Measurements from ENCODE around the gene ELFN1. TPM values are rescaled to one million over a fixed set of nuclear protein-coding genes. Genes with fewer than 3 reads are reported as not detected.
A peak's percentile ranks its signal among the peaks of the same experiment; 100 is the strongest.

ELFN1 gene
- total and polyA plus RNA-seq, 2 donors = 0.91 to 2.6 TPM

GRCh38 chr7:1688542-1688941 is 18.5 kb downstream of the ELFN1 start:
- H3K27ac ChIP-seq (ENCODE audit: low read depth in 1 of 2, low read length in 1 of 2) = no peak overlapping the region

DNA sequence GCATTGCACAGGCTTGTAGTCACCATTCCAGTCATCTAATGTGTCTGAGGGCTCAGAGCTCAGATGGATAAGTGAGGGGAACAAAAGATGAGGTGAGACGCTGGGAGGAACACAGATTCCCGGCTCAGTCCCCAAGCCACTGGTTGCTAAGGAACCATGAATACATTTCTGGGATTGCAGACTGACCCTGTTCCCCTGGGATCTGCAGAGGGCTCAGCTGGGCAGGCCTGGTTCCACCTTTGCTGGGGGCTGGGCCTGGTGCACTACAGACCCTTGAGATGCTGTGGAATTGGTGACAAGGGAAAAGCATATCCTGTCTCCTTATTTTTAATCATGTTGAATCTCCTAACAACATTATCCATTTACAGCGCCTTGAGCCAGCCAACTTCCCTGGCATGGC is 19.2 kb downstream of the ELFN1 start:
- no peak for DNase-seq (ENCODE audit: low read depth in 6 of 9, low spot score in 9 of 9)
- H3K27ac ChIP-seq (ENCODE audit: low read depth in 1 of 2, low read length in 1 of 2) = no peak overlapping the region
- H3K9me3 ChIP-seq (ENCODE audit: control insufficient read depth in 2 of 2, insufficient read depth in 1 of 2, low read length in 1 of 2) = peaks cover 2 to 3% of the 10 kb centered on the region in 2 donors
- no peak overlapping the region for H3K4me3 ChIP-seq (ENCODE audit: low read length in 2 of 2)
- 93% methylated on average over 3 of the region's 3 CpGs for WGBS
- H3K36me3 ChIP-seq (ENCODE audit: control insufficient read depth in 2 of 2, insufficient read depth in 2 of 2, low read length in 1 of 2) = no peaks in the 10 kb centered on the region
- H3K27me3 ChIP-seq (ENCODE audit: control insufficient read depth in 2 of 2, insufficient read depth in 1 of 2, low read length in 1 of 2) = peaks cover 2 to 7% of the 10 kb centered on the region in 2 donors
- H3K4me1 ChIP-seq (ENCODE audit: control insufficient read depth in 2 of 2, insufficient read depth in 2 of 2, low read length in 2 of 2) = peaks cover 0 to 5% of the 10 kb centered on the region in 2 donors

More at GRCh38 chr7:1688542-1688941, 18.5 kb downstream of the ELFN1 start:
- no peak overlapping the region for H3K4me3 ChIP-seq (ENCODE audit: low read length in 2 of 2)
- peaks cover 2 to 7% of the 10 kb centered on the region in 2 donors for H3K9me3 ChIP-seq (ENCODE audit: control insufficient read depth in 2 of 2, insufficient read depth in 1 of 2, low read length in 1 of 2)
- DNase-seq (ENCODE audit: low read depth in 6 of 9, low spot score in 9 of 9) = no peak
- H3K36me3 ChIP-seq (ENCODE audit: control insufficient read depth in 2 of 2, insufficient read depth in 2 of 2, low read length in 1 of 2) = no peaks in the 10 kb centered on the region
- peaks cover 2% of the 10 kb centered on the region in 2 donors for H3K27me3 ChIP-seq (ENCODE audit: control insufficient read depth in 2 of 2, insufficient read depth in 1 of 2, low read length in 1 of 2)
- H3K4me1 ChIP-seq (ENCODE audit: control insufficient read depth in 2 of 2, insufficient read depth in 2 of 2, low read length in 2 of 2) = no peaks in the 10 kb centered on the region

DNA sequence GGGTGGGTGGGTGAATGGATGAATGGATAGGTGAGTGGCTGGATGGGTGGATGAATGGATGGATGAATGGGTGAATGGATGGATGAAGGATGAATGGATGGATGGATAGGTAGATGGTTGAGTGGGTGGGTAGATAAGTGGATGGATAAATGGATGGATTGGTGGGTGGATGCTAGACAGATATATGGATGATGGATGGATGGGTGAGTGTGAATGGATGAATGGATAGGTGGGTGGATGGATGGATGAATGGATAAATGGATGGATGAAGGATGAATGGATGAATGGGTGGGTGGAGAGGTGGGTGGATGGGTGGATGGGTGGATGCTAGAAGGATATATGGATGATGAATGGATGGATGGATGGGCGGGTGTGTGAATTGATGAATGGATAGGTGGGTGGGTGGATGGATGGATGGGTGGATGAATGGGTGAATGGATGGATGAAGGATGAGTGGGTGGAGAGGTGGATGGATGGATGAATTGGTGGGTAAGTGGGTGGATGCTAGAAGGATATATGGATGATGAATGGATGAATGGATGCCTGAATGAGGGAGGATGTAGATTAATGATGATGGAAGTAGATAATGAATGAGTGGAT is 20.4 kb downstream of the ELFN1 start:
- Histone ChIP-seq H3K27me3 (ENCODE audit: control insufficient read depth in 2 of 2, insufficient read depth in 1 of 2, low read length in 1 of 2) (peaks cover 2 to 17% of the 10 kb centered on the region in 2 donors), H3K4me1 (ENCODE audit: control insufficient read depth in 2 of 2, insufficient read depth in 2 of 2, low read length in 2 of 2) (peaks cover 0 to 12% of the 10 kb centered on the region in 2 donors), H3K36me3 (ENCODE audit: control insufficient read depth in 2 of 2, insufficient read depth in 2 of 2, low read length in 1 of 2) (no peaks in the 10 kb centered on the region), H3K27ac (ENCODE audit: low read depth in 1 of 2, low read length in 1 of 2) (no peak overlapping the region), H3K4me3 (ENCODE audit: low read length in 2 of 2) (no peak overlapping the region), H3K9me3 (ENCODE audit: control insufficient read depth in 2 of 2, insufficient read depth in 1 of 2, low read length in 1 of 2) (peaks cover 2 to 3% of the 10 kb centered on the region in 2 donors)
- no peak for DNase-seq (ENCODE audit: low read depth in 6 of 9, low spot score in 9 of 9)
- 46% methylated on average over 1 of the region's 1 CpG for WGBS

- no peak for DNase-seq (ENCODE audit: low read depth in 6 of 9, low spot score in 9 of 9)
- peaks cover 0 to 12% of the 10 kb centered on the region in 2 donors for H3K4me1 ChIP-seq (ENCODE audit: control insufficient read depth in 2 of 2, insufficient read depth in 2 of 2, low read length in 2 of 2)
Observed at GRCh38 chr7:1691096-1691495, 21.0 kb downstream of the ELFN1 start.

GRCh38 chr7:1691601-1692514 is 21.8 kb downstream of the ELFN1 start:
- DNase-seq (ENCODE audit: low read depth in 6 of 9, low spot score in 9 of 9) = no peak
- Histone ChIP-seq H3K4me3 (ENCODE audit: low read length in 2 of 2) (no peak overlapping the region), H3K27ac (ENCODE audit: low read depth in 1 of 2, low read length in 1 of 2) (no peak overlapping the region), H3K27me3 (ENCODE audit: control insufficient read depth in 2 of 2, insufficient read depth in 1 of 2, low read length in 1 of 2) (peaks cover 0 to 23% of the 10 kb centered on the region in 2 donors), H3K4me1 (ENCODE audit: control insufficient read depth in 2 of 2, insufficient read depth in 2 of 2, low read length in 2 of 2) (peaks cover 0 to 12% of the 10 kb centered on the region in 2 donors), H3K9me3 (ENCODE audit: control insufficient read depth in 2 of 2, insufficient read depth in 1 of 2, low read length in 1 of 2) (peaks cover 2 to 3% of the 10 kb centered on the region in 2 donors), H3K36me3 (ENCODE audit: control insufficient read depth in 2 of 2, insufficient read depth in 2 of 2, low read length in 1 of 2) (no peaks in the 10 kb centered on the region)
- WGBS = 94% methylated on average over 27 of the region's 27 CpGs

More at GRCh38 chr7:1691096-1691495, 21.0 kb downstream of the ELFN1 start:
- peaks cover 2 to 3% of the 10 kb centered on the region in 2 donors for H3K9me3 ChIP-seq (ENCODE audit: control insufficient read depth in 2 of 2, insufficient read depth in 1 of 2, low read length in 1 of 2)
- WGBS = 90% methylated on average over 8 of the region's 8 CpGs
- no peak overlapping the region for H3K4me3 ChIP-seq (ENCODE audit: low read length in 2 of 2)
- no peaks in the 10 kb centered on the region for H3K36me3 ChIP-seq (ENCODE audit: control insufficient read depth in 2 of 2, insufficient read depth in 2 of 2, low read length in 1 of 2)
- no peak overlapping the region for H3K27ac ChIP-seq (ENCODE audit: low read depth in 1 of 2, low read length in 1 of 2)
- H3K27me3 ChIP-seq (ENCODE audit: control insufficient read depth in 2 of 2, insufficient read depth in 1 of 2, low read length in 1 of 2) = peaks cover 2 to 20% of the 10 kb centered on the region in 2 donors

- Histone ChIP-seq H3K9me3 (ENCODE audit: control insufficient read depth in 2 of 2, insufficient read depth in 1 of 2, low read length in 1 of 2) (peaks cover 2 to 3% of the 10 kb centered on the region in 2 donors), H3K4me1 (ENCODE audit: control insufficient read depth in 2 of 2, insufficient read depth in 2 of 2, low read length in 2 of 2) (peaks cover 0 to 12% of the 10 kb centered on the region in 2 donors), H3K27me3 (ENCODE audit: control insufficient read depth in 2 of 2, insufficient read depth in 1 of 2, low read length in 1 of 2) (peaks cover 0 to 31% of the 10 kb centered on the region in 2 donors), H3K4me3 (ENCODE audit: low read length in 2 of 2) (no peak overlapping the region), H3K27ac (ENCODE audit: low read depth in 1 of 2, low read length in 1 of 2) (no peak overlapping the region), H3K36me3 (ENCODE audit: control insufficient read depth in 2 of 2, insufficient read depth in 2 of 2, low read length in 1 of 2) (no peaks in the 10 kb centered on the region)
- DNase-seq (ENCODE audit: low read depth in 6 of 9, low spot score in 9 of 9) = no peak
- 96% methylated on average over 27 of the region's 27 CpGs for WGBS
Observed at GRCh38 chr7:1692515-1693418, 22.7 kb downstream of the ELFN1 start.

GRCh38 chr7:1693419-1693990 is 23.4 kb downstream of the ELFN1 start:
- peaks cover 0 to 36% of the 10 kb centered on the region in 2 donors for H3K27me3 ChIP-seq (ENCODE audit: control insufficient read depth in 2 of 2, insufficient read depth in 1 of 2, low read length in 1 of 2)

GRCh38 chr7:1693991-1694524 is 24.0 kb downstream of the ELFN1 start:
- Histone ChIP-seq H3K36me3 (ENCODE audit: control insufficient read depth in 2 of 2, insufficient read depth in 2 of 2, low read length in 1 of 2) (no peaks in the 10 kb centered on the region), H3K4me3 (ENCODE audit: low read length in 2 of 2) (no peak overlapping the region), H3K27ac (ENCODE audit: low read depth in 1 of 2, low read length in 1 of 2) (no peak overlapping the region), H3K27me3 (ENCODE audit: control insufficient read depth in 2 of 2, insufficient read depth in 1 of 2, low read length in 1 of 2) (peaks cover 0 to 36% of the 10 kb centered on the region in 2 donors), H3K9me3 (ENCODE audit: control insufficient read depth in 2 of 2, insufficient read depth in 1 of 2, low read length in 1 of 2) (peaks cover 2 to 3% of the 10 kb centered on the region in 2 donors), H3K4me1 (ENCODE audit: control insufficient read depth in 2 of 2, insufficient read depth in 2 of 2, low read length in 2 of 2) (peaks cover 0 to 12% of the 10 kb centered on the region in 2 donors)
- no peak for DNase-seq (ENCODE audit: low read depth in 6 of 9, low spot score in 9 of 9)
- 79% methylated on average over 16 of the region's 16 CpGs for WGBS

More at GRCh38 chr7:1693419-1693990, 23.4 kb downstream of the ELFN1 start:
- Histone ChIP-seq H3K4me3 (ENCODE audit: low read length in 2 of 2) (no peak overlapping the region), H3K4me1 (ENCODE audit: control insufficient read depth in 2 of 2, insufficient read depth in 2 of 2, low read length in 2 of 2) (peaks cover 0 to 12% of the 10 kb centered on the region in 2 donors), H3K9me3 (ENCODE audit: control insufficient read depth in 2 of 2, insufficient read depth in 1 of 2, low read length in 1 of 2) (peaks cover 2 to 3% of the 10 kb centered on the region in 2 donors), H3K27ac (ENCODE audit: low read depth in 1 of 2, low read length in 1 of 2) (no peak overlapping the region), H3K36me3 (ENCODE audit: control insufficient read depth in 2 of 2, insufficient read depth in 2 of 2, low read length in 1 of 2) (no peaks in the 10 kb centered on the region)
- peak in 1 of 9 donors; percentile 17 for DNase-seq (ENCODE audit: low read depth in 6 of 9, low spot score in 9 of 9)
- 78% methylated on average over 25 of the region's 25 CpGs for WGBS
